AG09309 (cell line): Measurements from ENCODE around the gene IL1RL2.
A peak's percentile ranks its signal among the peaks of the same experiment; 100 is the strongest.

Experiments used
- DNase-seq: peaks from one replicate; pipeline ENCODE4 v3.0.0-alpha.2; 2010; ENCODE audit warnings: low read depth
- H3K4me3 ChIP-seq: 2 replicates; pipeline ENCODE4 v1.5.1; 2011; ENCODE audit warnings: mild to moderate bottlenecking, low read depth, low read length, moderate library complexity; ENCODE audit not compliant: control insufficient read depth
- TF ChIP-seq, protein P1 (sequence below): IDR thresholded peaks from 2 replicates; pipeline ENCODE4 v1.5.1; 2011; ENCODE audit warnings: mild to moderate bottlenecking, low read depth, low read length, inconsistent platforms; ENCODE audit not compliant: insufficient read depth, control insufficient read depth; ENCODE audit errors: missing control alignments

The IL1RL2 gene

GRCh38 chr2:102253140-102253752, 66.4 kb downstream of the IL1RL2 start:
- no peak overlapping the region for H3K4me3 ChIP-seq
- TF ChIP-seq, protein P1, sequence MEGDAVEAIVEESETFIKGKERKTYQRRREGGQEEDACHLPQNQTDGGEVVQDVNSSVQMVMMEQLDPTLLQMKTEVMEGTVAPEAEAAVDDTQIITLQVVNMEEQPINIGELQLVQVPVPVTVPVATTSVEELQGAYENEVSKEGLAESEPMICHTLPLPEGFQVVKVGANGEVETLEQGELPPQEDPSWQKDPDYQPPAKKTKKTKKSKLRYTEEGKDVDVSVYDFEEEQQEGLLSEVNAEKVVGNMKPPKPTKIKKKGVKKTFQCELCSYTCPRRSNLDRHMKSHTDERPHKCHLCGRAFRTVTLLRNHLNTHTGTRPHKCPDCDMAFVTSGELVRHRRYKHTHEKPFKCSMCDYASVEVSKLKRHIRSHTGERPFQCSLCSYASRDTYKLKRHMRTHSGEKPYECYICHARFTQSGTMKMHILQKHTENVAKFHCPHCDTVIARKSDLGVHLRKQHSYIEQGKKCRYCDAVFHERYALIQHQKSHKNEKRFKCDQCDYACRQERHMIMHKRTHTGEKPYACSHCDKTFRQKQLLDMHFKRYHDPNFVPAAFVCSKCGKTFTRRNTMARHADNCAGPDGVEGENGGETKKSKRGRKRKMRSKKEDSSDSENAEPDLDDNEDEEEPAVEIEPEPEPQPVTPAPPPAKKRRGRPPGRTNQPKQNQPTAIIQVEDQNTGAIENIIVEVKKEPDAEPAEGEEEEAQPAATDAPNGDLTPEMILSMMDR, result no peak
- no peak for DNase-seq

- no peak overlapping the region for H3K4me3 ChIP-seq
- DNase-seq, result no peak
- TF ChIP-seq, protein P1, result peak; percentile 25
Observed at GRCh38 chr2:102253753-102254150, 66.9 kb downstream of the IL1RL2 start.

DNA sequence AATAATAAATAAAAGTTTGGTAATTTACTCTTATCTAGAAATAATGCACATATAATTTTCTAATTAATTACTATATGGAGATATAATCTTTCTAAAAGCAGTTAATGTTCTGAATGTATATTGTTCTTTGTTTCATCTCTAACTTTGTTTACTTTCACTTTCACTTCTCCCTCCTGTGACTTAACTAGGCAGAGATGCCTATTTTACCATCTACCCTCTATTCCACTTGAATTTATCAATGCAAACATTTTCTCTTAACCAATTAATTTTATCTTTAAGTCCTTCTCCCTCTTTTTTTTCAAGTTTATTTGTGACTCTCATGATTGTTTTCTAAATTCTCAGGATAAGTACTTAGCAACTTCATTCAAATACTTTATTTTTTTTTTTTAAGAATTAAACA, 69.5 kb downstream of the IL1RL2 start:
- no peak for DNase-seq
- H3K4me3 ChIP-seq, result no peak overlapping the region

GRCh38 chr2:102256874-102257462, 70.1 kb downstream of the IL1RL2 start:
- no peak for DNase-seq
- TF ChIP-seq, protein P1, result no peak
- no peak overlapping the region for H3K4me3 ChIP-seq

More for the DNA sequence above, 69.5 kb downstream of the IL1RL2 start:
- TF ChIP-seq, protein P1, result no peak

DNA sequence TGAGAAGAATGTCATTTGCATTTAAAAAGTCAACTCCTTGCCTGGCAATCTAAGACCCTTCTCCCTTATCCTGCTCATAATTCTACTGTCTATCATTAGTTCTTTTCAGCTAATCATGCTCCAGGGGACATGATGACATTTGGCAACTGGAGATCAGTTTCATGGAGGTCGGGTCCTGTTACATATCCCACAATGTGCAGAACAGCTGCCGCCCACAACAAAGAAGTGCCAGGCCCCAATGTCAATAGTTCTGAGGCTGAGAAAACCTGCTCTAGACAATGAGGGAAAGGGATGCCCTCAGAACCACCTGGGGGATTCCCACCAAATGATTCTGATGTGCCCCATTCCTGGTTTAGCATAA, 71.2 kb downstream of the IL1RL2 start:
- no peak for DNase-seq
- no peak overlapping the region for H3K4me3 ChIP-seq
- TF ChIP-seq, protein P1, result no peak

DNA sequence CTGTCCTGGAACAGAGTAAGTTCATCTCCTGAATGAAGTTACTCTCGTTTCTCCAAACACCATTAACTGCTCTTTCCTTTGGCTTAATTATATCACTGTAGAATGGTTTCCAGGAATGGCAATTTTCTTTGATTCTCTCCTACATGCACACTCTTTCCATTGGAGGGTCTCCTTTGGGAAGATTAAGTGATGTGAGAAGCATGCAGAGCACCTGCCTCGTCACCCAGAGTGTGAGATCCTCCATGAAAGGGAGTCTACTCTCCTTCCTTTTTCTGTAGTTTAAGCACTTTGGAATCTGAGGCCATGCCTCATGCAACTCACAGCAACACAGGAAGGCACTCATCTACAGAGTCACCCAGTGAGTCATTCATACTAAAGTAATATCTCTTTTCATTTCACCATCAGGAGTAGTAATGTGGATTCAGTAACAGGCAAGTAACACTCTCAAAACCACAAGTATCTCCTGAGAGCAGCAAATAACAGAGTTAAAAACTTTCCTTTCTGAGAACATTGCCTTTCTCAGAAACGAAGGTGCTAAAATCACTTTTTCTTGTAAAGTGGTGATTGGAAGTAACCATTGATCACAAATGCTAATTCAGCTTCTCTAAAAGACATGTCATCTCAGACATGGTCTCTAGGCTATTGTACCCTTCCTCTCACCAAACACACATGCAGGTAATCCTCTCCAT, 71.7 kb downstream of the IL1RL2 start:
- TF ChIP-seq, protein P1, result no peak
- H3K4me3 ChIP-seq, result no peak overlapping the region
- peak; percentile 94 for DNase-seq
